Fibroblast of peridontal ligament (primary cell): ENCODE results near the gene SGF29.
"Not testable (repeated sequence)": the region's sequence is repeated elsewhere in the genome, so short reads cannot be mapped to it uniquely, and the experiment has no call there.

Source experiments
- DNase-seq: peaks from one replicate; pipeline ENCODE4 v3.0.0-alpha.2; 2010; ENCODE audit errors: extremely low read depth

Gene SGF29

DNA sequence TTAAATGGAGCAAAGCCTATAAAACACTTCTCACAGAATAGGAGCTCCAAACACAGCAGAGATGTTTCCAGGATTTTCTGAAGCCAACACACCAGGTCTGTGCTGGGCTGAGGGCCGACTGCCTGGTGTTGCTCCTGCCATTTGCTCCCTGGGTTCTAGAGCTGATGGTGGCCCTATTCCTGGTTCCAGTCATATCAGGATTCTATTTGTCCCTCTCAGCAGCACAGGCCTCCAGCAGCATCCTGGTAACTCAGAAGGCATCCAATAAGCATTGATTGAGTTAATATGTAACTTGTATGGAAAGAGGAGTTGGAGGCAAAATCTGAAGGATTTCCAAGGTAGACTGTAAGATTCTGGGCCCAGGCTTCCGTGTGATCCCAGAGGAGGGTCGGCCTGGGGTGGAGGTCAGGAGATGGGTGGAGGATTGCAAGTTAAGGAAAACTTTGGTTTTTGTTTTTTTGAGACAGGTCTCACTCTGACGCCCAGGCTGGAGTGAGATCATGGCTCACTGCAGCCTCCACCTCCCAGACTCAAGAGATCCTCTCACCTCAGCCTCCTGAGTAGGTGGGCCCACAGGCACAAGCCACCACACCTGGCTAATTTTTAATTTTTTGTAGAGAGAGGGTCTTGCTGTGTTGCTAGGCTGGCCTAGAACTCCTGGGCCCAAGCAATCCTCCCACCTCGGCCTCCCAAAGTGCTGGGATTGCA, 20.6 kb upstream of the SGF29 start:
- no peak for DNase-seq

DNA sequence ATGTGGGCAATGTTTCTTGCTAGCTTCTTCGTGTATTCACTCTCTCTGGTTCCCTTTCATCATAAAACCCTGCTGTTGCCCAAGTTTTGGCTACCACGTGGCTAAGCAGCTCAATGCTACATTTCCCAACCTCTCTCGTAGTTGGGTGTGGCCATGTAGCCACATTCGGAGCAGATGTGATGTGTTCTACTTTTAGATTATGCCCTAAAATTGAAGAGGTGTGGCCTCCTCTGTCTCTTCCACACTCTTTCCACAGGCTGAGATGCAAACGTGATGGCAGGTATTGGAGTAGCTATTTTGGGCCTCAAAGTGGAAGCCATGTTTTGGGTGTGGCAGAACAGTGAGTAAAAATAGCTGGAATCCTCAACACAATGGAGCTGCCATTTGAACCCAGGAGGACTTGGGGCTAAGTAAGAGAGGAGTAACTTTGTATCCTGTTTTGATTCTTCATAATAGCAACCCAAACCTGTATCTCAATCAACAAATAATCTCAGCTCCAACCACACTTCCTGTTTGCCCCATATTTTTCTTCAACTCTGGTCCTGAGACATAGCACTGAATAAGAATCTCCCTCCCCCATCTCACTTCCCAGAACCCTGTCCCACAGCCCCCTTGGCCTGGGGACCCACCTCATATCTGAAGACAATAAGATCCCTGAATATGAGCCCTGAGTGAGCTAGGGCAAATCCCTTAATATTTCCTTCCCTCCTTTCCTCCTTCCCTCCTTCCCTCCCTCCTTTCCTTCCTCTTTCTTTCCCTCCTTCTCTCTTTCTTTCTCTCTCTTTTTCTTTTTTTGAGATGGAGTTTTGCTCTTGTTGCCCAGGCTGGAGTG, 19.0 kb upstream of the SGF29 start:
- DNase-seq = peak; percentile 57

DNA sequence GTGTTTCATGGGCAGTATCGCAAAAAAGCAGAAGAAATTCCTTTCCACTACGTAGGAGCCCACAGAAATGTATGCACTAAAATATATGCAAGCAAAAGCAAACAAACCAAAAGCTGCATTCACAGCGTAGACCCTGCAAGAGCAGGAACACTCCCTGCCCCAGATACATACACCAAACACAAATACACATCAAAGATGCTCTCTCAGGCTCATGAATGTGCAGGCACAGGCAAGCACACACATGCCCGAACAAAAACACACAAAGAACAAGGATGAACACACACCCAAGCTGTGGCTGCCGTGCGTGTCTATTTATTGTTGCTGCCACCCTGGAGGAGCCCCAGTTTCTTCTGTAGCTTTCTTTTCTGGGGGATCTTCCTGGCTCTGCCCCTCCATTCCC, 16.6 kb upstream of the SGF29 start:
- no peak for DNase-seq

DNA sequence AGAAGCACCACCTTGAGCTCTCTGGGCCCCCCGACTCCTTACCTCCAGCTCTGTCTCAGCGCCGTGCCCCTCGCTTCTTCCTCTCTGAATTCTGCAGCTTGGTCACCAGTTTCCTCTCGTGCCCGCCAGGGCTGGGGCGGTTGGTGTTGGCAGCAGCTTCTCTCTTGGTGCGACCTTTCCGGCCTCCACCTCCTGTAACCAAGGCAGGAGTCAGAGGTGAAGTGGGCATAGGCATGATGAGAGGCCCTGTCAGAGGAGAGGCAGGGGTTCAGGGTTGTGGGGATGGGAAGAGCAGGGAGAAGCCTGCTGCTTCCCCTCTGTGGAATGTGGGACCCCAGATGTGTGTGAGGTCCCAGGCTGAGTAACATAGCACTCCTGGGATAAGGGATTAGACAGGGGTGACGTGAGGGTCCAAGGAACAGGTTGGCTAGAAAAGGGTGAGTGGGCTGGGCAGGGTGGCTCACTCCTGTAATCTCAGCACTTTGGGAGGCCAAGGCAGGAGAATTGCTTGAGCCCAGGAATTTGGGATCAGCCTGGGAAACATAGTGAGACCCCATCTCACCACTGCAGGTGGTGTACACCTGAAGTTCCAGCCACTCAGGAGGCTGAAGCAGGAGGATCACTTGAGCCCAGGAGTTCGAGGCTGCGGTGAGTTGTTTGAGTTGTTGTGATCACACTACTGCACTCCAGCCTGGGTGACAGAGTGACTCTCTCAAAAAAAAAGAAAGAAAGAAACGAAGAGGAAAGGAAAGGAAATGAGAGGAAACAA, 15.6 kb upstream of the SGF29 start:
- no peak for DNase-seq

DNA sequence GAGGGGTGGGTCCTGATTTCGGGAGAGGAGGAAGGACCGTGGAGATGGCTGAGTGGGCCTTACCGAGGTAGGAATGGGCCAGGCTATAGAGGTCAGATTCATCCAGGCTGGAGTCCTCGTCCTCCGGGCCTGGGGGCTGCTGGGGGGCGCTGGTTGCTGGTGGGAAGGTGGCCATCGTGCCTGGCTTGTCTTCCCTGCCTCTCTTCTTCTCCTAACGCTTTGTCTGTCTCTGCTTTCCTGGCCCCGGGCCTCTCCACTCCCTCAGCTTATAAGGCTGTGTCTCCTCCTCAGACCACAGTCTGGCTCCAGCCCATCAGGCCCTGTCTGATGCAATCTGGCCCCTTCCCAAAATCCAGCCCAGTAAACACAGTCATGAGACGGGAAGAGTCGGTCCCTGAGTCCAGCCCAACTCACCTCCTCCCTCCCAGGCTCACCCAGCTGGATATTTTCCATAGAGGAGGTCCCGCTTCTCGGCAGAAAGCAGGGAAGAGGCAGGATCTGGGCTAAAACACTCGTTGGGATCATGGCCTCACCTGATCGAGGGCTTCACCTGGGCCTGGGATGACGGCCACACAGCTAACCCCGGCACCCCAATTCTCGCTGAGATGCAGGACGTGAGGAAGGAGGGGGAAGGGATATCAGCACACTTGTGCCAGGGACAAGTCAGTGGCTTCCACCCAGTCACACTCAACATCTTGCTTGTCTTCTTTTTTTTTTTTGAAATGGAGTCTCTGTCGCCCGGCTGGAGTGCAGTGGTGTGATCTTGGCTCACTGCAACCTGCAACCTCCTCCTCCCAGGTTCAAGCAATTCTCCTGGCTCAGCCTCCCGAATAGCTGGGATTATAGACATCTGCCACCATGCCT, 14.8 kb upstream of the SGF29 start, which contains the start of gene NUPR1:
Gene NUPR1 (minus strand): TSS at position 242 of the 864 bp plus-strand sequence. CDS start 67 bp downstream, at position 175.
- peak; percentile 99 for DNase-seq

DNA sequence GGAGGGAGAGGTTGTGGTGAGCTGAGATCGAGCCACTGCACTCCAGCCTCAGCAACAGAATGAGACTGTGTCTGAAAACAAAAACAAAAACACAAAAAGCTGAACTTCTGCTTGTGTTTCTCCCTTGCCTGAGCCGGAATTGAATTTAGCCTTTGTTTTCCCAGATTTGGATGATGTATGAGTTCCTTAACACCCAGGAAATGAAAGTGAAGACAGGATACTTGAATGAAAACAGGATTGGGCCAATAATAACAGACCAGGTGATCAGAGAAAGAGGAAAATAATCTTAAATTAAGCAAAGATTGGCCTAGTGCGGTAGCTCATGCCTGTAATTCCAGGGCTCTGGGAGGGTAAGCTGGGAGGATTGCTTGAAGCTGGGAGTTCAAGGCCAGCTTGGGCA, 13.4 kb upstream of the SGF29 start:
- DNase-seq = no peak

DNA sequence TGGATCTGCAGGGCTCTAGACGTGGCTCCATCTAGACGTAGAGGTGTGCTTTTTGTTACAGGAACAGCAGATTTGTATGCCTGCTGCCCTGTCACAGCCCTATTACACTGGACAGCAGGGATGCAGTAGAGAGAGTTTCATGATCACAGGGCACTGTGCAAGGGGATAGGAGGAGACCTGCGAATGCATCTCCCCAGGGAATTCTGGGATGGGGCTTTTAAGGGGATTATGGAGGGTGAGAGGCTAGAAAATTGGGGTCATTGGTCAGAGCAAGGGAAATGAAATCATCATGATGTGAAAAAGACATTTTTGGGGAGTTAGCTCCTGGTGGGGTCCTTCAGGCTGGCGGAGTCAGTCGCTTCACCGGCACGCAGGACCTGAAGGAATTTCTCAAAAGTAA, 11.1 kb upstream of the SGF29 start:
- no peak for DNase-seq

DNA sequence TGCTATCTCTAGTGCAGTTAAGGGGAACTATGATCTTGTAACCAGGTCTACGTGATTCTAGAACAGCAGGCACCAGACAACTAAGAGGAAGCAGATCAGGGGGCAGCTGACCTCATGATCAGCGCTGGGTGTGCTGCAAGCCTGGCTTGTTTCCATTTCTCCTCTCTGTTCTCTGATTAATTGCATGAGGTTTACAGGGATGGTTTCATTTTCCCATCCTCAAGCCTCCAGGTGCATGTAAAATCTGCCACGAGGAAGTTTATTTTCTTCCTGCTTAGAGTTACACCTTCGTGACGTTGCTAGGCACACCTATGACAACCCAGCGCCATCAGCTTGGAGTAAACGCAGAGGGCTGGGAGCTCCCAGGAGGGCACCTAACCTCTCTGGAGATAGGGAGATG, 10.6 kb upstream of the SGF29 start:
- DNase-seq = no peak

DNA sequence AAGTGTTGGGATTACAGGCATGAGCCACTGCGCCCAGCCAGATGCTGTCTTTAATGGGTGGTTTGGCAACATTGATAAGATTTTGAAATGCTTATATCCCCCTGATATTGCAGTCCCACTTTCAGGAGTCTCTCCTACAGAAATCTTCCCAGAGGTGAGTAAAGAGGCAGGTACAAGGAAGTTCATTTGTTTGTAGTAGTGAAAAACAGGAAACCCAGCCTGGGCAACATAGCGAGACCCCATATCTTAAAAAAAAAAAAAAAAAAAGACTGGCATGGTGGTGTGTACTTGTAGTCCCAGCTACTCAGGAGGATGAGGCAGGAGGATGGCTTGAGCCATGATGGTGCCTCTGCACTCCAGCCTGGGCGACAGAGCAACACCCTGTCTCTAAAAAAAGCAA, 8.7 kb upstream of the SGF29 start:
- no peak for DNase-seq

DNA sequence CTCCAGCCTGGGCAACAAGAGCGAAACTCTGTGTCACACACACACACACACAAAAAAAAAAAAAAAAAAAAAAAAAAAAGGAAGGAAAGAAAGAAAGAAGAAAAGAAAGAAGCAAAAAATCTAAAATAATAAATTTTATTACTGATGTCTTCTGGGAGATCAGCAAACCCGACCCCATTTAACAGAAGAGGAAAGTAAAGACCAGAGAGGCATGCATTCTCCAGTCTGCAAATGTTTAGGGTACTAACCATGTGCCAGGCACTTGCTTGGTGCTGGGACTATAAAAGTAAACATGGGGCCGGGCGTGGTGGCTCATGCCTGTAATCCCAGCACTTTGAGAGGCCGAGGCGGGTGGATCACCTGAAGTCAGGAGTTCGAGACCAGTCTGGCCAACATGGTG, 7.8 kb upstream of the SGF29 start:
- not testable (repeated sequence) for DNase-seq

DNA sequence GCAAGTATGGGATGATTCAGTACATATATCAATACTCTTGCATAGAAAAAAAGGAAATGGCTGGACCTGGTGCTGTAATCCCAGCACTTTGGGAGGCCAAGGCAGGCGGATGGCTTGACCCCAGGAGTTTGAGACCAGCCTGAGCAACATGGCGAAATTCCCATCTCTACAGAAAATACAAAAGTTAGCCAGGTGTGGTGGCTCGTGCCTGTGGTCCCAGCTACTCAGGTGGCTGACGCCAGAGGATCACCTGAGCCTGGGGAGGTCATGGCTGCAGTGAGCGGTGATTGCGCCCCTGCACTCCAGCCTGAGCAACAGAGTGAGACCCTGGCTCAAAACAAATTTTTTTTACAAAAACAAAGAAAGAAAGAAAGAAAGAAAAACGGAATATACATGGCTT, 7.1 kb upstream of the SGF29 start:
- DNase-seq = no peak

DNA sequence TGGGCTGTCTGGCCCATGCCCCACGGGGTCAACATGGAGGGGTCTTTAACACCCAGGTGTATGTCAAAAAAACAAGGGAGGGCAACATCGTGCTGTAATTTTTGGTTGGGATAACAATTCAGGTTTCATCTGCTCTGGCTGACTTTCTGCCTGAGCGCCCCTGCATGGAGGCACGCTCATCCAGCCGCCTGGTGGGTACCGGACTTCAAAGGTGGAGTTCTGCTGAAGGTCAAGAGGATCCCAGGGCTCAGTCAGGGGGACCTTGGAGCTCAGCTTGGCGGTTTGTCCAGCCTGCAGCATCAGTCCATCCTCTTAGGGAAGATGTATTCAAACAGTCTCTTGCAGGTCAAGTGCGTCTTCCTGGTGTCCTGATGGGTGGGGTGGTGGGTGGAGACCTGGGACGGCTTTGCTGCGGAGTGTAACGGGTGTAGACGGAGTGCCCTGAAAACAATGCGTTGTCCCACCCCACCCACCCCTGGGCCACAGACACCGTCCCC, 5.4 kb upstream of the SGF29 start:
- DNase-seq = no peak

DNA sequence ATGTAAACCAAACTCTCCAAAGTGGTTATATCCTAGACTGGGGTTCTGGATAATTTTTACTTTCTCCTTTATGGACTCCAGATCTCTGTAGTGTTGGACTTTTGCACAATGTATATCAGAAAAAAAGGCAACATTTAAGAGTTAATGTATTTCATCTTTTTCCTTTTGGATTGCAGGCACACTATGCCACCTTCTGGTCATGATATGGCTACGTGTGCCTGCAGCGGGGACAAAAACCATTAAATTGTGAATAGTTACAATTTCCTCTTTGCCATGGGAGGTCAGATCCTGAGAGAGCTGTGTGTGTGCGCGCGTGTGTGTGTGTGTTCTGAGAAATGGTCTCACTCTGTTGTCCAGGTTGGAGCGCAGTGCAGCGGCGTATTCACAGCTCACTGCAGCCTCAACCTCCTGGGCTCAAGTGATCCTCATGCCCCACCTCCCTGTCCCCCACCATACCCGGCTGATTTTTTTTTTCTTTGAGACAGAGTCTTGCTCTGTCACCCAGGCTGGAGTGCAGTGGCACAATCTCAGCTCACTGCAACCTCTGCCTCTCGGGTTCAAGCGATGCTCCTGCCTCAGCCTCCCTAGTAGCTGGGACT, 4.3 kb upstream of the SGF29 start:
- peak; percentile 67 for DNase-seq

DNA sequence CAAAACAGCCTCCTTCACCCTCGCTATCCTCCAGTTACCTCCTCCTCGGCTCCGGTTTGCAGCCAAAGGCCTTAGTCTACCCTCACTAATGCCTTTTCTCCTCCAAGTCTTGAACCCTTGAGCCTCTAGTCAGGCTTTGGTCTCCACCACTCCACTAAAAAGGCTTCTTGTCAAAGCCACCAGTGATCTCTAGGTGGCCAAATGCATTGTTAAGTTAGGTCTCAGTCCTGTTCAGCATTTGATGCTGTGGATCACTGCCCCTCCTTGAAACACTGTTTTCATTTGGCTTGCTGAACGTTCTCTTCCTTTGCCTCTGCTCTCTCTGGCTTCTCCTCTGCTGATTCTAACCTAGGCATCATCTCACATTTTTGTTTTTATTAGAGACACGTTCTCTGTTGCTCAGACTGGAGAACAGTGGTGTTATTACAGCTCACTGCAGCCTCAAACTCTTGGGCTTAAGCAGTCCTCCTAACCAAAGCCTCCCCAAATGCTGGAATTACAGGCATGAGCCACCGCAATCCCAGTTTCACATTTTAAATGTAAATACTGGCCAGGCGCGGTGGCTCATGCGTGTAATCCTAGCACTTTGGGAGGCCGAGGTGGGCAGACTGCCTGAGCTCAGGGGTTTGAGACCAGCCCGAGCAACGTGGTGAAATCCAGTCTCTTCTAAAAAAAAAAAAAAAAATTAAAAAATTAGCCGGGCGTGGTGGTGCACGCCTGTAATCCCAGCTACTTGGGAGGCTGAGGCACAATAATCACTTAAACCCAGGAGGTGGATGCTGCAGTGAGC, 1.1 kb downstream of the SGF29 start:
- DNase-seq = no peak

DNA sequence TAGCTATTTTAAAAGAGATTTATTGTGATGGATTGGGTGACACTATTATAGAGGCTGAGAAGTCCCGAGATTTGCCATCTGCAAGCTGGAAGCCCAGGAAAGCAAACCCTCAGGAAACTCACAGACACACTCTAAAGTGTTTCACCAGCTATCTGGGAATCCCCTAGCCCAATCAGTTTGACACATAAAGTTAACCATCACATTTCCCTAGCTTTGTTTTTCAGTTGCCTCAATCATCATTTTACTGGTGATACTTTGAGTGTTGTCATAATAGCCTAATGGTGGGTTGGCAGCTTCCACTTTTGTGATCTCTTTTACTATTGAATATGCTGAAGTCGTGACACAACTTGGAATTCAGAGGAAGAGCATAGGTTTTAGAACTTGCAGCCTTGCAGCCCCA, 1.8 kb downstream of the SGF29 start:
- DNase-seq = no peak

DNA sequence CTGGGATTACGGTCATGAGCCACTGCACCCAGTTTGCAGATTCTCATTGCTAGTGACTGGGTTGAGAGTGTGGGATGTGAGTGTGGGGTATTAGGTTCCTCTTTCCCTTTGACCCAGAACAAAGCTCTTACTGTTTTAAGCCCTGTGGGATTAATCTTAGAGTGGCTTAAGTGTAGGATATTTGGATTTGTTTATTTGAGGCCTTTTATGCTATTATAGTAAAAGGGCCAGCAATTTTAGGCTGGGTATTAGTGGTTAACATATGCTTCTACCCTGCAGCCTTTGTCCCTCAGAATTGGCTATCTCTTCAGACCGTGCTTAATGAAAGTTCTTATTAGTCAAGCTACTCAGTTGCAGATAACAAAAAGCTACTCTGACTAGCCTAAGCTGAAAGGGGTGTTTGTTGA, 3.2 kb downstream of the SGF29 start:
- DNase-seq = no peak

DNA sequence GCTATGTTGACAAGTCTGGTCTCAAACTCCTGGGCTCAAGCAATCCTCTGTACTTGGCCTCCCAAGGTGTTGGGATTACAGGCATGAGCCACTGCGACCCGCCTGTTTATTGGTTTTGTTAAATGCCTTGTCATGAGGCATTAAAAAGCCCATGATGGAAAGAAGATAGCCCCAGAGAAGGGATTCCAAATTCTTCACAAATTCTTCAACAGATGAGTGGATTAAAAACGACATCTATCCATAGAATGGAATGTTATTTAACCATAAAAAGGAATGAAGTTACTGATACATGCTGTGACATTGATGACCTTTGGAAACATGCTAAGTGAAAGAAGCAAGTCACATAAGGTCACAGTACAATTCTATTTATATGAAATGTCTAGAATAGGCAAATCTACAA, 4.7 kb downstream of the SGF29 start:
- DNase-seq = no peak

DNA sequence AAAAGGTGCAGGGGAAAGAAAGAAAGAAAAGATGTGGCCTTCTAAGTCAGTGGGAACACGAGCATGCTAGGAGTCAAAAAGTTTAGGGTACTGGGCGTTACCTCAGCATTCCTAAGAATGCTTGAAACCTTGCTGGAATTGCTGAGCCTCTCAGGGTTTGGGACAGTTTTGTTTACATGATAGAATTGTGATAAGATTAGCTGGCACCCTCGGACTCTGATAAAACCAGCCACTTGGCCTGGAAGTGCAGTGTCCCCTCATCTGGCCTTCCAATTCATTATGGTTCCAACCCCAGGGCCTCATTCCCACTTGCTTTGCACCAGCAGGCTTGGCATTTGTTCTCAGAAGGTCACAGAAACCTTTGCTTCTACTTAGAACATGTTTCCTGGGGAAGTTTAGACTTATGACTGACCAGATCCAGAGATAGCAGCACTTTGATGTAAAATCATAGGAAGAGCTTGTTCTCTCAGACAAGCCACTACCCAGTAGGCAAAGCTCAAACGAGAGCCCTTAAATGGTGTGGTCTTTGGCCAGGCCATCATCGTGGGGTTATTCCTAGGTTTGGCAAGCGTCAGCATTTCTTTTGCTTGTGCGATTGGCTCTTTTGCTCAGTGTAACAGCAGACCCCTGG, 8.0 kb downstream of the SGF29 start:
- DNase-seq = no peak

DNA sequence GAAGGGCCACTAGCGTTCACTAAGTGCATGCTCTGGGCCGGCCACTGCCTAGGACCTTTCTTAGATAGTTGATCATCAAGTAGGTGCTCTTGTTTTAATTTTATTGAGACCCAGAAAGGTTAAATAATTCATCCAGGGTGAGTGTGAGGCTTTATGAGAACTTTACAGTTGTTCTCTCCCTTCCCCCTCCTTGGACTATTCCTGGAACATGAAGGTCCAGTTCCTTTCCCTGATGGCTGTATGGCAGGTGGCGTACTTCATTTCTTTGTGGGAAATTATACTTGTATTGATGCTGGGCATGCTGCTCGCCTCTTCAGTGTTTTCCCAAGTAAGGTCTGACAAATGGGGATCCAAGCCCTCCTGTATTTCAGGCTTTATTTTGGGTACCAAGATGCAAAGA, 8.5 kb downstream of the SGF29 start:
- no peak for DNase-seq

DNA sequence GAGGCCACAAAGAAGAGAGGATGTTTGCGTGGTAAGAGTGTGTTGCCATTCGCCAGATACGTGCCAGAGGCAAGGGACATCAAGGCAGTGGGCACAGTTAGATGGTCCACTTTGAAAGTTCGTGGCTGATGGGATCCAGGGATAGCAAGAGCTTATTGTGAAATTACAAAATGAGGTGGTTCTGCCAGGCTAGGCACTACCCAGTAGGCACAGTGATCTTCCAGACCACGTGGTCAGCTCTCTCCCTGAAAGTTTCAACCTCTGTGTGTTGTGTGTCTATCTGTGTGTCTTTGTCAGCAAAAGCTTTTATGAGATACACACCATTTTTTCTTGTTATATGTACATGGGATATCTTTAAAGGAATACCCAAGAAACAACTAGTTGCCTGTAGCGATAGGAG, 9.5 kb downstream of the SGF29 start:
- no peak for DNase-seq
